Vagina (tissue), 2 donors: Measurements from ENCODE around the gene KIAA0513. TPM values are rescaled to one million over a fixed set of nuclear protein-coding genes. Genes with fewer than 3 reads are reported as not detected.

Source experiments
- DNase-seq, 2 donors: peaks; one replicate each; pipeline ENCODE4 v3.0.0-alpha.2; 2017; ENCODE audit errors: extremely low spot score in 2 of 2
- H3K27ac ChIP-seq: fragments of 200-600 bp; sonication (generic); one replicate; pipeline ENCODE4 v1.5.1; 2019
- H3K27me3 ChIP-seq: fragments of 200-600 bp; sonication (generic); one replicate; pipeline ENCODE4 v1.5.1; 2019
- H3K36me3 ChIP-seq, 2 donors: fragments of 200-600 bp; sonication (generic); one replicate each; pipeline ENCODE4 v1.5.1; 2017 to 2019
- H3K4me1 ChIP-seq: fragments of 200-600 bp; sonication (generic); one replicate; pipeline ENCODE4 v1.5.1; 2019
- H3K4me3 ChIP-seq, 2 donors: fragments of 200-600 bp; sonication (generic); 1 replicate in 1 of 2; 2 replicates in 1 of 2; pipeline ENCODE4 v1.5.1; 2016 to 2019
- H3K9me3 ChIP-seq: fragments of 200-600 bp; sonication (generic); one replicate; pipeline ENCODE4 v1.5.1; 2019
- POLR2A ChIP-seq, 2 donors: fragments of 450-650 bp; IDR thresholded peaks; one replicate each; pipeline ENCODE4 v1.6.1; 2017; ENCODE audit warnings: antibody characterized with exemption in 2 of 2, mild to moderate bottlenecking in 2 of 2, moderate library complexity in 2 of 2
- POLR2AphosphoS5 ChIP-seq, 2 donors: sonication (generic); formaldehyde crosslinking; IDR thresholded peaks; one replicate each; pipeline ENCODE4 v1.9.0; 2017; ENCODE audit warnings: antibody characterized with exemption in 2 of 2, mild to moderate bottlenecking in 2 of 2, low read depth in 1 of 2; ENCODE audit not compliant: insufficient read depth in 1 of 2
- intact Hi-C: fragments of 100-400 bp; cut with DNase I; formaldehyde crosslinking; loops from one replicate; pipeline ENCODE4 v1.15.1; 2023
- total RNA-seq: library from RNA; depleted of rRNA; stranded (reverse); fragments of >200 nt; gene quantifications from one replicate; pipeline ENCODE4 v1.2.3, GENCODE V29; 2016
- TF ChIP-seq, protein P1 (sequence below), 3 experiments: fragments of 450-650 bp in 2 of 3; fragments of 200-600 bp in 1 of 3; sonication (generic) in 1 of 3; IDR thresholded peaks; one replicate each; pipeline ENCODE4 v1.5.1; 2017 to 2019; ENCODE audit warnings: antibody characterized with exemption in 3 of 3, mild to moderate bottlenecking in 2 of 3, moderate library complexity in 2 of 3

KIAA0513 gene
- total RNA-seq, 1 donor from 2014 or later: 26.8 TPM

DNA sequence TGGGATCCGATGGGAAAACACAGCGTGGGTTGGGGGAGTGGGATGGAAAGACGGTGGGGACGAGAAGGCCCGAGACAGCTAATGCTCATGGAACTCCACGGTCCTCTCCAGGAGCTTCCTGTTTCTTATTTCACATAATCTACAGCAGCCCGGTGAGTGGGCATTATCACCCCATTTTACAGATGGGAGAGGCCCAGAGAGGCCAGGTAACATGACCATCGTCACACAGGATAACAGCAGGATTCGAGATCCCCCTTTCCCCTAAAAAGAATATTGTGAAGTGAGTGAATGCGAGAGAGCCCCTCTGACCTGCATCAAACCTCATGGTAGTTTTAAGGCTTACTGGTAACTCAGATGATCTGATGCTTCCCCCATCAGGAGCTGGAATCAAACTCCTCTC is 72.7 kb downstream of the KIAA0513 start:
- Histone ChIP-seq H3K9me3 (no peaks in the 10 kb centered on the region), H3K27me3 (no peaks in the 10 kb centered on the region), H3K27ac (no peak overlapping the region), H3K4me1 (peaks cover 4% of the 10 kb centered on the region), H3K4me3 (no peak overlapping the region), H3K36me3 (no peaks in the 10 kb centered on the region)
- intact Hi-C loops: no loop called here
- DNase-seq: no peak
- TF ChIP-seq POLR2A (IDR thresholded peaks at IDR 0.05) (no peak), POLR2AphosphoS5 (IDR thresholded peaks at IDR 0.05; ENCODE audit: insufficient read depth in 1 of 2, low read depth in 1 of 2) (no peak)
- TF ChIP-seq, protein P1, sequence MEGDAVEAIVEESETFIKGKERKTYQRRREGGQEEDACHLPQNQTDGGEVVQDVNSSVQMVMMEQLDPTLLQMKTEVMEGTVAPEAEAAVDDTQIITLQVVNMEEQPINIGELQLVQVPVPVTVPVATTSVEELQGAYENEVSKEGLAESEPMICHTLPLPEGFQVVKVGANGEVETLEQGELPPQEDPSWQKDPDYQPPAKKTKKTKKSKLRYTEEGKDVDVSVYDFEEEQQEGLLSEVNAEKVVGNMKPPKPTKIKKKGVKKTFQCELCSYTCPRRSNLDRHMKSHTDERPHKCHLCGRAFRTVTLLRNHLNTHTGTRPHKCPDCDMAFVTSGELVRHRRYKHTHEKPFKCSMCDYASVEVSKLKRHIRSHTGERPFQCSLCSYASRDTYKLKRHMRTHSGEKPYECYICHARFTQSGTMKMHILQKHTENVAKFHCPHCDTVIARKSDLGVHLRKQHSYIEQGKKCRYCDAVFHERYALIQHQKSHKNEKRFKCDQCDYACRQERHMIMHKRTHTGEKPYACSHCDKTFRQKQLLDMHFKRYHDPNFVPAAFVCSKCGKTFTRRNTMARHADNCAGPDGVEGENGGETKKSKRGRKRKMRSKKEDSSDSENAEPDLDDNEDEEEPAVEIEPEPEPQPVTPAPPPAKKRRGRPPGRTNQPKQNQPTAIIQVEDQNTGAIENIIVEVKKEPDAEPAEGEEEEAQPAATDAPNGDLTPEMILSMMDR (IDR thresholded peaks at IDR 0.05): no peak

DNA sequence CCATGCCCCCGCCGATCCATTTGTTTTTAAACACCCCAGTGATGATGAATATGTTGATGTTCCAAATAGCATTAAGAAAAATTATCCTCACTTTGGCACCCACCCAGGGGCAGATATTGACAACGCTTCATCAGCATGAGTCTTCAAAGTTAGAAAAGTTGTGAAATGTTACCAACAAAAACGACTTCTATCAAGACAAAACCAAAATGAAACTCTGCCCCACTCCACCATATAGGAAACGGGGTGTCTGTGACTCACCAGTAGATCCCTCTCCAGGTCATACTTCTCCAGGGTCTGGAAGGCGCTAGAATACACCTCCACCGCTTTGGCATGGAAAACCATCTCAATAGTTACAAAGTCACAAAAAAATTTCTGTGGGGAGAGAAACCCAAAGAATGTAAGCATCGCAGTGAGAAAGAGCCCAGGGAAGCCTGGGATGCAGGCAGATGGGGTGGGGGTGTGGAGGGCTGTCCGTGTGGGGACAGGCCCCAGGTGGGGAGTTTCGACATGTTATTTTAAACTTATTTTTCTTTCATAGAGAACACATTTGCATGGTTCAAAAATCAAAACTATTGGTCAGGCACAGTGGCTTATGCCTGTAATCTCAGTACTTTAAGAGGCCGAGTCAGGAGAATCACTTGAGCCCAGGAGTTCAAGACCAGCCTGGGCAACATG is 74.5 kb downstream of the KIAA0513 start:
- intact Hi-C loops: no loop called here
- Histone ChIP-seq H3K9me3 (no peaks in the 10 kb centered on the region), H3K4me3 (no peak overlapping the region), H3K36me3 (no peaks in the 10 kb centered on the region), H3K27ac (no peak overlapping the region), H3K4me1 (peaks cover 6% of the 10 kb centered on the region), H3K27me3 (no peaks in the 10 kb centered on the region)
- no peak for TF ChIP-seq POLR2AphosphoS5 (IDR thresholded peaks at IDR 0.05; ENCODE audit: insufficient read depth in 1 of 2, low read depth in 1 of 2)
- TF ChIP-seq POLR2A (IDR thresholded peaks at IDR 0.05): no peak
- TF ChIP-seq, protein P1 (IDR thresholded peaks at IDR 0.05): no peak
- no peak for DNase-seq

DNA sequence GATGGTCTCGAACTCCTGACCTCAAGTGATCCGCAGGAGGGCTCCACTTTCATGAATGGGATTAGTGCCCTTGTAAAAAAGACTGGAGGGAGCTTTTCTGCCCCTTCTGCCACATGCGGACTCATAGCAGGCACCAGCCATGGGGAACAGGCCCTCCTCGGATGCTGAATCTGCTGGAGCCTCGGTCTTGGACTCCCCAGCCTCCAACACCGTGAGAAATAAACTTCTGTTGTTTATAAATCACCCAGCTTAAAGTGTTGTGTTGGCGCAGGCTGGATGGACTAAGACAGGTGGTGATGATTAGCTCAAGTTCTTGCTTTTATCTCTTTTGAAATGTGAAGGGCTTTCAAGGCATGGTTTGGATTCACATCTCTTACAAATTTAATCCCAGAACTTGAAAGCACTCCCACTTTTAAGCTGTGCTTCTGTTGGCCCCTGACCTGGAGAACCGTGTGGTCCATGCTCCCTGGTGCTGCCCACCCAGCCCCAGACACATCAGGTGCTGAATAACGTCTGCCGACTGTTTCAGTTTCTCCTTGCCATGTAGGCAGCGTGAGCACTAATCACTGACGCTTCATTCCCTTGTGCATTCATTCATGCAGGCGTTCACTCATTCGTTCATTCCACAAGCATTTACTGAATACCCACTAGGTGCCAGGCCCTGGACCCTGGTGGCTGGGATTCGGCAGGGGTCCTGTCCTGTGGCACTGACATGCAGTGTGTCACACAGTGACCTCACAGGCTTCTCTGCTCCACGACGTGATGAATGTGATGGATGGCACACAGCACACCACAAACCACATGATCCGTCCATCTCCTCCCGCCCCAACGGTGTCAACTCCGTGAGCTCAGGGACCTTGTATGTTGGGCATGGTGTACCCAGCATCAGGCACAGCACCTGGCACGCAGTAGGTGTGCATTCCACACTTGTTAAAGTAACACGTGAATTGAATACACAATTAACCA is 75.8 kb downstream of the KIAA0513 start:
- intact Hi-C loops: no loop called here
- TF ChIP-seq POLR2A (IDR thresholded peaks at IDR 0.05): no peak
- TF ChIP-seq, protein P1 (IDR thresholded peaks at IDR 0.05): no peak
- TF ChIP-seq POLR2AphosphoS5 (IDR thresholded peaks at IDR 0.05; ENCODE audit: insufficient read depth in 1 of 2, low read depth in 1 of 2): no peak
- no peak for DNase-seq
- H3K36me3 ChIP-seq: no peaks in the 10 kb centered on the region
- H3K27me3 ChIP-seq: no peaks in the 10 kb centered on the region
- no peaks in the 10 kb centered on the region for H3K9me3 ChIP-seq
- H3K27ac ChIP-seq: no peak overlapping the region
- H3K4me1 ChIP-seq: peaks cover 6% of the 10 kb centered on the region
- no peak overlapping the region for H3K4me3 ChIP-seq

DNA sequence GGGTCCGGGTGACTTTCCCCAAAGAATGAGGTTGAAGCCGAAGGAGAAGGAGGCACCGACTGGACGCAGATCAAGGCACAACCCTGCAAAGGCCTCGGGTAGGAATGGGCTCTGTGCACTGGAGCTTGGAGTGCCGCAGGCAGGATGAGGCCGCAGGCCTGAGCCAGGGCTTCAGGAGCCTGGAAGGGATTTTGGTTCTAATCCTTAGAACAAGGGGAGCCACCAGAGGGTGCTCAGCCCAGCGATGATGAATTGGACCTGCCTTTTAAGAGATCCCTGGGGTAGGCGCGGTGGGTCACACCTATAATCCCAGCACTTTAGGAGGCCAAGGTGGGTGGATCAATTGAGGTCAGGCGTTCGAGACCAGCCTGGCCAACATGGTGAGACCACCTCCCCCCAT is 76.6 kb downstream of the KIAA0513 start:
- Histone ChIP-seq H3K27me3 (no peaks in the 10 kb centered on the region), H3K9me3 (no peaks in the 10 kb centered on the region), H3K27ac (no peak overlapping the region), H3K36me3 (no peaks in the 10 kb centered on the region), H3K4me1 (peaks cover 6% of the 10 kb centered on the region), H3K4me3 (no peak overlapping the region)
- no peak for TF ChIP-seq POLR2A (IDR thresholded peaks at IDR 0.05)
- no peak for TF ChIP-seq POLR2AphosphoS5 (IDR thresholded peaks at IDR 0.05; ENCODE audit: insufficient read depth in 1 of 2, low read depth in 1 of 2)
- TF ChIP-seq, protein P1 (IDR thresholded peaks at IDR 0.05): no peak
- intact Hi-C loops: no loop called here
- DNase-seq: no peak
